ENCODE results near the gene PITX1.

The PITX1 gene

GRCh38 chr5:135040333-135041144 lies 6.5 kb upstream of the PITX1 start:
- no peak for DNase-seq

GRCh38 chr5:135040034-135040332 lies 6.0 kb upstream of the PITX1 start:
- no peak for DNase-seq

GRCh38 chr5:135039271-135040033 lies 5.4 kb upstream of the PITX1 start:
- no peak for DNase-seq

GRCh38 chr5:135038813-135039270 lies 4.8 kb upstream of the PITX1 start:
- no peak for DNase-seq

GRCh38 chr5:135038205-135038812 lies 4.3 kb upstream of the PITX1 start:
- no peak for DNase-seq

- no peak for DNase-seq
These were observed 3.6 kb upstream of the PITX1 start for GRCh38 chr5:135037519-135038204.

GRCh38 chr5:135036405-135036804 lies 2.4 kb upstream of the PITX1 start:
- no peak for DNase-seq

GRCh38 chr5:135035678-135036030 lies 1.6 kb upstream of the PITX1 start:
- no peak for DNase-seq

- no peak for DNase-seq
These were observed 1.1 kb upstream of the PITX1 start for GRCh38 chr5:135034963-135035677.

GRCh38 chr5:135034236-135034962 lies 371 bp upstream of the PITX1 start:
- peak; percentile 38 for DNase-seq

- DNase-seq = peak; percentile 5
These were observed 798 bp downstream of the PITX1 start for GRCh38 chr5:135032999-135033861.

GRCh38 chr5:135032695-135032998 lies 1.4 kb downstream of the PITX1 start:
- DNase-seq = no peak

- DNase-seq = no peak
These were observed 2.0 kb downstream of the PITX1 start for GRCh38 chr5:135031813-135032694.

GRCh38 chr5:135030956-135031812 lies 2.8 kb downstream of the PITX1 start:
- DNase-seq = no peak

- no peak for DNase-seq
These were observed 3.7 kb downstream of the PITX1 start for GRCh38 chr5:135030123-135030955.

GRCh38 chr5:135029477-135030122 lies 4.4 kb downstream of the PITX1 start:
- DNase-seq = no peak

GRCh38 chr5:135028791-135029476 lies 5.1 kb downstream of the PITX1 start:
- no peak for DNase-seq
